NK-92 (cell line): ENCODE data around the gene BMERB1.

Experiments
- DNase-seq: peaks from one replicate; lab custom pipeline; 2025; ENCODE audit not compliant: unreplicated experiment; lab: John Stamatoyannopoulos, UW

The BMERB1 gene

DNA sequence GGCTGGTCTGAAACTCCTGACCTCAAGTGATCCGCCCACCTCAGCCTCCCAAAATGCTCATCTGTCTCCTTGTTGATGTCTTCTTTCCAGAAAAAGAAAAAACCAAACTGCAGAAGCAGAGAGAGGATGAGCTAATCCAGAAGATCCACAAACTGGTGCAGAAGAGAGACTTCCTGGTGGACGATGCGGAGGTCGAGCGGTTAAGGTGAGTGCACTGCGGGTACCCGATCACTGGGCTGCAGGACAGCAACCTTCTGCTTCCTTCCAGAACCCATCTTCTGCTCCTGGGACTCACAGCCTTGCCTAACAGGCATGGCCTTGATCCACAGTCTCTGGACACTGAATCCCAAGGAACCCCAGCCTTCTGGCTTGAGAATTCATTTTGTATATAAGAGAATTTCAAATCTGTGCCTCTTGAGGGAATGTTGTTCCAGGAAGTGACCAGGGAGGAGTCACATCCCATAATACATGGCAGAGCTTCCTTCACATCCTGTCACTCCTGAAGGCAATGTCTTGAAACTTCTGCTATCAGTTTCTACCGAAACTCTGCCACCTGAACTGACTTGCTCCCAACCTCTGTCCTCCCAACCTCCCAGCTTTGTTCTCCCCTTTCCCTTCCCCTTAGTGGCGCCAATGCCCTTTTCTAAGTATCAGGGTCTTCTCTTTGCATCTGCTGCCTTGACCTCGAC is 146.9 kb downstream of the BMERB1 start:
- no peak for DNase-seq

DNA sequence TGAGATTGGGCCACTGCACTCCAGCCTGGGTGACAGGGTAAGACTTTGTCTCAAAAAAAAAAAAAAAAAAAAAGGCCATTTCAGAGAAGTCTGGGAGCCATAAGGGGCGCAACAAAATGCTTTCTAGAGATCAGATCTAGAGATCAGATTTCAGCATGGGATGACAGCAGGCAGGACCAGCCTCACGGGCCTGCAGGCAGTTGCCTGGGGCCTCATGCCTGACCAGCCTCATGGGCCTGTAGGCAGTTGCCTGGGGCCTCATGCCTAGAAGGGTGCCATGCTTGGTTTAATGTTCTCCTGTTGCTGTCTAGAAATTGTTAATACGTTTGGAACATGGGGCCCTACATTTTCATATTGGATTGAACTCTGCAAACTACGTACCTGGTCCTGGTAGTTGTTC is 149.1 kb downstream of the BMERB1 start:
- DNase-seq = no peak

DNA sequence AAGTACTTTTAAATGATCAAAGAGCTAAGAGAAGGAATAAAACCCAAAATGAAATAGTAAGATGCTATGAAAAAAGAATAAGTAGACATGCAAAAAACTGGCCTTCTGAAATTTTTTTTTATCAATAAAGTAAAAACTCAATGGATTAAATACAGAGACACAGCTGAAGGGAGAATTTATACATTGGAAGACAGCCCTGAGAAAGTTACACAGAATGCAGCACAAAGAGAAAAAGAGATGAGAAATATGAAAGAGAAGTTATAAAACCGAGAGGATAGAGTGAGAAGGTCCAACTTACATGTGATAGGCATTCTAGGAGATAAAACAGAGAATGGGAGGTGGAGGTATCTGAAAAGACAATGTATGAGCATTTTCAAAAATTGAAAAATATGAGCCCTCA is 151.6 kb downstream of the BMERB1 start:
- DNase-seq = no peak

DNA sequence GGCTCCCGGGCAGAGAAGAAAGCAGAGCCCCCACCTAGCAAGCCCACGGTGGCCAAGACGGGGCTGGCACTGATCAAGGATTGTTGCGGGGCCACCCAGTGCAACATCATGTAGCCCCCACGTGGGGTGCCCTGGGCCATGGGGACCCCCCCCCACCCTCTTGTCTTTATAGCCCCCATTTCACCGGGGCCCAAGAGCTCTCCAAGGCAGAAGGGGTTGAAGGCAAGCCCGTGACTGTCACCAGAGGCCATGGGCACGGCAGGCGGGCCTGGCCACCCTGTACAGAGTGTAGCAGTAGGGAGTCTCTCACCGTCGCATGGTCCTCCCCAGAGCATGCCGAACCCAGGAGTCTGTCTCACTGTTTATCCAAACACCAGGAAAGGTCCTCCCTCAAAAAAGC is 152.3 kb downstream of the BMERB1 start:
- no peak for DNase-seq

DNA sequence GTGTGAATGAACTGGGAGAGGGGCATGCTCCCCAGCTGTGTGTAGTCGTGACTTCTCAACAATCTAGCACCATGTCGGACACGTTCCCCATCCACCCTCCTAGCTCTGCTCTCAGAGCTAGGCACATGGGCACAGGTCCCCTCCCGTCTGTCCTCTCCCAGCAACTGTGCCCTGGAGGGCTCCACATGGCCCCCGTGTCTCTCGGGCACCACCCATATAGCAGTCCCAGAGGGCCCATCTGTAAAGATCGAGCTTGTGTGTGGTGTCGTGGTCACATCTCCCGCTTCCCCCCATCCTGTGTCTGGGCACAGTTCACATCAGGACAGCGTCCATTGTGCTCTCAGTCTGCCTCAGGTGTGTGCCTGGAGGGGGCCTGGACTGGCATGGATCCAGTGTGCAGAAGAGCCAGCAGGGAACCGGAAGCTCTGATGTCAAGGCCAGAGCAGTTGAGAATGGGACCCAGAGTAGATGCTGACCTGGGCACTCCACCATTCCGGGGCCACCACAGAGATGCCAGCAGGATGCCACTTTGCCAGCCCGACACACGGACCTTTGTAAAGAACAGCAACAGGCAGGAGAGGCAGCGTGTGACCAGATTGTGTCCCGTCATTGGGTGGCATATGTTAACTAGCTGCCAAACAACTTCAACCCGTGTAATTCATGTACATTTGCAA is 152.9 kb downstream of the BMERB1 start:
- DNase-seq = no peak

DNA sequence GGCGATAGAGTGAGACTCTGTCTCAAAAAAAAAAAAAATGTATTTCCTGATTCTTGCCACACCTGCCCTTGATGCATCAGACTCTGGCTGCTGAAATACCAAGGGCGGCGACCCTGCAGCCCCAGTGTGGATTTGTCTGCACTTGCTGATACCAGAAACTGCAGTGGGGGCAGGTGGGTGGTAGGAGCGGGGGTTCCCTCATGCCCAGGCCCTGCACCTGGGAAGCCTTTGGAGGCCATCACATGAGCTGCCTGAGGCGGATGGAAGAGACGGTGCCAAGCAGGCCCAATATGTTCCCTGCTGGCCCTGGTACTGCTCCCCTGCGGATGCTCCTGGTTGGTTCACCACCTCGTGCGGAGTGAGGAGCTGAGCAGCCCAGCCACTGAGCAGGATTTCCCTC is 157.9 kb downstream of the BMERB1 start:
- DNase-seq = no peak

DNA sequence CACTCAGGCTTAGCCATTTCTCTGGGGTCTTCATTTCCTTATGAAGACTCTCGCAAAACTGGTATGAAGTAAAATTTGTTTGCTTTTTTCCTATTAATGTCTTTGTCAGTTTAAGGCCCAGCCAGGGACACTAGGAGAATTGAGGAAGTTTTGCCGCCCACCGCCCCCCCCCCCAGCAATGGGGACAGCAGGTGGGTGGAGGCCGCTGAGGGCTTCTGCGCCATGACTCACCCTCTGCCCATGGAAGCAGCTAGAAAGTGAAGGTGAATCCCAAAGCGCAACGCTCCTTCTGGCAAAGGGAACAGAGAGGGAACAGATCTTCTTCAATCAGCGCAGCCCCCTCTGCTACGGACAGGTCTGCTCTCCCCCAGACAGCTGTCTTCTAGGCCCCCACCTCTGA is 158.8 kb downstream of the BMERB1 start:
- no peak for DNase-seq

DNA sequence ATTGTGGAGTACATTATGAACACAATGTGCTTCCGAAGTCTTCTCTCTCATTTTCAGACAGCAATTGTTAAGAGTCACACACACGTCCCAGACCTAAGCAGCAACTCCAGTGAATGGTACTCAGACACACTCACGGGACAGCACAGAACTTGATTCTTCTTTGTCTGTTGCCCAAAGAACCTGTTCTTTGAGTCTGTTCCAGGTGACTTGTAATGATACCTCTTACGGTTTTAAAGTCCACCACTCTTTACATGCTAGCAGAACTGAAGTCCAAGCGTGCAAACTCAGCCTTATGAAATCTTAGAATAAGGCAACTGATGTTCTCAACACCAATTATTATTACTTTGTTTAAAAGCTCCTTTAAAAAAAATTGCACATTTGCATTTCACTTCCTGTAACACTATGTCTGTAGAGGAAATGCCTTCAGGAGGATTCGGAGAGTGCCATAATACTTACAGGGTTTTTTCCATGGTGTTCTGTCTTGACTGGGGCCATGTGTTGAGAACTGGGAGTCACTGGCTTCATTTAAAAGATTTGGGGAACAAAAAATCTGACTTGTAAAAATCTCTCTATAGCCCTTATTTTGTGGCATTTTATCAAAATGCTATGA is 160.4 kb downstream of the BMERB1 start:
- no peak for DNase-seq

DNA sequence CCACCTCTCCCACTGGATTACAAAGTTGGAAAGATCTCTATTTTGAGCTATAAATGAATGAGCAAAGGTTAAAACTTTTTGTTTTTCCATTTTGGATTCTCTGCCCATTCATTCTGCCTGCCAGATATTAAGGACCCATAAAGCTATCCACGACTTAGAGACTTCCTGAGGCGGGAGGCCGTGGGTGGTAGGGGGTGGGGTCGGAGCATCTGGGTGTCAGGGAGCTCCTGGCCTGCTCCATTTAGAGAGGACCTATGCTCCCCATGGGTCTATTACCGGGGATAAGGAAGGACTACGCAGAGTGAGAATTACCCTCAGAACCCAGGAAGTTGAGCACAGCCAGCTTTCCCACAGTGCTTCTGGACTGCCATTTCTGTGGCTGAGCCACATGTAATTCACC is 162.7 kb downstream of the BMERB1 start:
- no peak for DNase-seq

DNA sequence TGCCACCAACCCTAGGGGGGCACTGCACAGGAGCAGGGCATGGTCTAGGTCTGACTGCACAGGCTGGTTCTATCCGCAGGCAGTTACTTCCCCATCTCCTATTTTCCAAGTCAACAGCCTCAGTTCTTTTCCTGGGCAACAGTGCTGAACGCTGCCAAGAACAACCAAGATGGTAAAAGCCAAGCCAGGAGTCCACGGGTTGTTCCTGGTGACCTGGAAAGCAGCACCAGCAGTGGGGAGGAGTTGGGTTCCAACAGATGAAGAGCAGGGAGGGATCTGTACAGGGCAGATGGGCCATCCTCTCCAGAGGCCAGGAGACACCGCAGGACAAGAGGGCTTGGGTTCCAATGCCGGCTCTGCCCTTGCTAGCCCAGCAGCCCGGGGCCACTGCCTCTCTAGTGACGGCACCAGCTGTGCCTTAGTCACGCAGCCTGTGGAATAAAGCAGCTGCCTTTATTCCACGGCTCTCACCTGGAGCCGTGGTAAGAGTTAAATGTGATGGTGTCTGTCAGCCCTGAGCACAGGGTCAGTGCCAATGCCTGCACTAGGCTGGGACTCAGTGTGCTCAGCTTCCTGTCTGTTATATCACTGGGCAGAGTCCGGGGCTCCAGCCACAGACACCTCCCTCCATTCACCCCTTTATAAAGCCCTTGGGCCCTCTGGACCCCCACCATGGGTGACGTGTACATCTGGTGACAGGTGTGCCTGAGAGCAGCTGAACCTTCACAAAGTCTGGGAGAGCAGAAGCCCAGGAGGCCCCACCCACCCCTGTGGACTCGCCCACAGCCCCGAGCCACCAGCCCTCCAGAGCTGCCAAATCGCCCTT is 163.6 kb downstream of the BMERB1 start:
- no peak for DNase-seq

DNA sequence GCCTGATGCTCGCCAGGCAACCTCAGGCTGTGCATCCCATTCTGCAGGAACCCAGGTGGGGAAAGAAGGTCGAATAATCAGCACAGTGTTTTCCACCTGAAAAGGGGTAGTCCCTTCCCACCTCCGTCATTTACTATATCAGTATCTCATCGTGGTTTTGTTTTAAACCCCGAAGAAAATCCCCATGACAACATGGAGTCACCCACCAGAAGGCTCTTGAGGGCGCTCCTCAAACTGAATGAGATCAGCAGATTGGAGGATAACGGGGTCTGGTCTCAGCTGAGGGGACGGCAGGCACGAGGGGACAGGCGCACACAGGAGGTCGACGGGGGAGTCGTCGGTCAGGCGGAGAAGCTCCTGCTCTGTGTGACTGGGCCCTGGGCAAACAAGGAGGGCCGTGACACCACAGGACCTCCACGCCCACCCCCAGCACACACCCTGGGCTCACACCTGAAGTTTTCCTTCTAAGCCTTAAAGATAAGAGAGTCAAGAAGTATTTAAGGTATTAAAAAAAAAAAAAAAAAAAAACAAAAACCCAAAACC is 164.3 kb downstream of the BMERB1 start:
- DNase-seq = no peak

DNA sequence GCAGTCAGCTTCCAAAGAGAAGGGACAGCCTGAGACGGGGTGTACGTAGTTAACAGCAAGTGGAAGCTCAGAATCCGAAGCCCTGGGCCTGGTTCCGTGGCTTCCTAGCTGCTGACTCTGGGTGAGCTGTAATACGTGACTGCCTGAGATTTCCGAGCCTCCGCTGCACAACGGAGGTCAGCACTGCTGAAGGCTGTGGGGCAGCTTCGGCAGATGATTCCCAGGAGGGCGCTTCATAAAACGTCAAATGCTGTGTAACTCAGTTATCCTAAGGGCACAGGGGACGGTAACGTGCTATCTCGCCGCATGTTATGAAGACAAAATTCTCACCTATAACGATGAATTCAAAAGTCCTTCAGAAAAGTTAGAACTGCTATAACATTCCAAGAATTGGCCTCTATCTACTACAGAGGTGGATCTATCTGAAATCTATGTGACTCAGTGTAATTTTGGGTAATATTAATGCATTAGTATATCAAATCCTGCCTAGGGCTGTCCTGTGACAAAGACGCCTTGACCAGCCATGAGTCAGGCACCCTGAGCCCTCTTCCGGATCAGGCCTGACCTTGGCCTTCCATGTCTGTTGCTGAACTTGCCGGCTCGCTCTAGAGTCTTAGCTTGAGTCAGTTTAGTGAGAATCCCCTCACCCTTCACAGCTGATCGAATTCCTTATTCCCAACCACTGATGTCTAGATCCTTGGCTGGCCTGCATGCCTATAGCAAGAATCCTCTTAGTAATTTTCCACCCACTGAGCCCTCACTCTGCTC is 165.1 kb downstream of the BMERB1 start:
- DNase-seq = no peak

DNA sequence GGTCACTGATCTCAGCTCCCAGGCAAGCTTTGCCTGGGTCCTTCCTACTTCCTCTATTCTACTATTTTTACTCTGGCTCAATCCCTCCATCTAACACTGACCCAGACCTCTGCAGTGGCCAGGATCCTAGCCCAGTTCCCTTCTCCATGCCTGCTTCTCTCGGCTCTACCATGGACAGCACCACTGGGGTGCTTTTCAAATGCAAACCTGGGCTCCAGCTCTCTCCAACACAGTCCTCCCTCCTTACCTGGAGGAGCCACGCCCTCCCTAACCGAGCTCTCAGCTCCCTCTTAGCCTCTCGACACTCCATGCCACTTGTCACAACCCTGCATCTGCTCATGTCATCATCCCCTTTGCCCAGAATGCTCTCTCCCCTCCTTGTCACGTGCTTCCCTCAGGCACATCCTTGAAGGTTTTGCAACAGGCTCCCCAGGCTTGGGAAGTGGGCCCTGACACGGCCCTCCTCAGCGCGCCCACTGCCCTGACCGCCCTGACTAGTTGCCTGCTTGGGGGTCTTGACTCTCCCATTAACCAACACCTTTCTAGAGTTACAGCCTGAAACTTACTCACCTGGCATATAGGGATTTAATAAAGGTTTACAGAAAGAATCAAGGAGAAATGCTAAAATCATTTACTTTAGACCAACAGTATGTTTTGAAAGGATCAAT is 167.0 kb downstream of the BMERB1 start:
- no peak for DNase-seq

DNA sequence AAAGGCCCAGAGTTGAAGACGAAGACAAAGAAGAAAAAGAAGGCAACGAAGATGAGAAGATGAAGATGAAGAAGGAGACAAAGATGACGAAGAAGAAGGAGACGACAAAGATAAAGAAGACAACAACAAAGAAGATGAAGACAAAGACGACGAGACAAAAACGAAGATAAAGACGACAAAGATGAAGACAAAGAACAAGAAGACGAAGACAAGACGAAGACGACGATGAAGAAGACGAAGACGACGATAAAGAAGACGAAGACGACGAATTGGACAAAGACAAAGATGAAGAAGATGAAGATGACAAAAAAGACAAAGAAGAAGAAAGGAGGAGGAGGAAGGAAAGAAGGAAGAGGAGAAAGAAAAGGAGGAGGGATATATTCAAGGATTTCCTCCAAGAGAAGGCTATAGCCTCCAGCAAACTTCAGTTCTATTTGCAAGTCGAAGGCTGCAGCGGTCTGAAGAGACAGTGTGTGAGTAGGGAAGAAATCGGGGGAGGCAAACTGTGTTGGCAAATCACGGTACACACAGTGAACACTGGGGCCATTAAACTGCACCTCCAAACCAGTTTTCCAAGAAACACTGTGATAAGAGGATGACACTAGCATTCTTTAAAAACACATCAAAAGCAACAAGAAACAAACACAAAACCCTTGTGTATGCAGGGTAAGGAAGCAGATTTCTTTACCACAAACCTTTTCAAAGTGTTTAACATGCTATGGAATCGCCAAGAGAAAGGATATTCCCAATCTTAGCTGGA is 168.1 kb downstream of the BMERB1 start:
- DNase-seq = no peak

DNA sequence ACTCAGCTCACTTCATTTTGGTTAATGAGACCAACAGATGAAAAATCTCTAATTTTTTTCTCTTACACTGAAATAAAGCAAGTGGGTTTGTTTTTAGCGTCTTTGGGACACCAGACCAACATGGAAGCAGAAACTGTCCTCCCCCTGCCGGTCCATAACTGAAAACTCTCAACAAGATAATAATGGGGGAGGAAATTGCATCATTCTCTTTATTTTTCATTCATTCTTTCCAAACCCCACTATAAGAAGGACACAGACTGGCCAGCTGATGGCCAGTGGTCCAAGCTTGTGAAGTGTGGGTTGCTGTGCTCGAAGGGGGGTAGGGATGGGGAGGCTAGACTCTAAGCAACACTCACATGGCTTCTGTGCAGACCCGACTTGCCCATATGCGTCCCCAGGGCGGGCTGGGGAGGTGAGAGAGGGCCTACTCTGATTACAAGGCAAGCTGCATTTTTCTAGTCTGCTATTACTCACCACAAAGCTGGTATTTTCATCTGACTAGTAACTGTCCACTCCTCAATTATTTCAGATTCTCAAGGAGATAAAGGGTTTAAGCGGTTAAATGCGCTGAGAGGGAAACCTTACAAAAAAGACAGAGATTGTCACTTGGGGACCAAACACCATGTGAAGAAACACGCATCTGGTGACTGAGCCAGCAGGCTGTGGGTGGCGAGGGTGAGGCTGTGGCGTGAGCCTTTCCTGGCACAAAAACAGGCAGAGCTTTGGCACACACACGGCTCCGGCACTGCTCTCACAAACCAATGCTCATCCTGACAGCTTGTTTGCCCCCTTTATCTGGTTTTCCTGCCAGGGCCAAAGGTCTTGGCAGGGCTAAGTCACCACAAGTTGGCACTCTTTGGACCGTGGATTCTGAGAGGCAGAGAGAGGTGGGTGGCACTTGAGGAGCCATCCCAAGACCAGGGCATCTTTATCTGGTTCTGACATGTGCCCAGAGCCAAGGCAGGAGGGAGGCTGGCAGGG is 170.4 kb downstream of the BMERB1 start:
- no peak for DNase-seq

DNA sequence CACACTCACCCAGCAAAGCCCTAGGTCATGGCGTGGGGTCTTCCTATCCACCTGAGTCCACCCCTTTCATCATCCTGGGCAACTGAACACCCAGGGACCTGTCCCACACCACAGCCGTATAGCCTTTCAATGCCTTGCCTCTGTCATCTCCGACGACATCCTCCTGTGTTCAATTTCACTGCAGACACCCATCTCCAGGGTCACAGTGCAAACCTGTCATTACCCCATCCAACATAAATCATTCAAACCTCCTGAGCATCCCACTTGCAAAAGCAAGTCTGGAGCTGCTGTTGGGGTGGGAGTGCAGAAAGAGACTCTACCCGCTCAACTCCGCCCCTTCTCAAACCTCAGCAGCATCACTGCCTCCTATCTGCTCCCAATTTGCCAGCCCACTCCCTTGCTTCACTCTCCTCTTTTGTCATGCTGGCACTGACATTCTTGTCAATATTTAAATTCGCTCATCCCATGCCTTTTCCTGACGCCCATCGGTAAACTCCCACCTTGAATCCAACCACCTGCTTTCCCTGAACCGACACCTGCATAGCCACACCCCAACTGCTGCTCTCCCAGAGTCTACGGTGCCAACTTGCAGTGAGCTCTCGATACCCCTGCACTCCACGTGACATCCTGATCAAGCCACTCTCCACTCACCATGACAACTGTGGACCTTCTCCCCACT is 171.6 kb downstream of the BMERB1 start:
- DNase-seq = no peak

DNA sequence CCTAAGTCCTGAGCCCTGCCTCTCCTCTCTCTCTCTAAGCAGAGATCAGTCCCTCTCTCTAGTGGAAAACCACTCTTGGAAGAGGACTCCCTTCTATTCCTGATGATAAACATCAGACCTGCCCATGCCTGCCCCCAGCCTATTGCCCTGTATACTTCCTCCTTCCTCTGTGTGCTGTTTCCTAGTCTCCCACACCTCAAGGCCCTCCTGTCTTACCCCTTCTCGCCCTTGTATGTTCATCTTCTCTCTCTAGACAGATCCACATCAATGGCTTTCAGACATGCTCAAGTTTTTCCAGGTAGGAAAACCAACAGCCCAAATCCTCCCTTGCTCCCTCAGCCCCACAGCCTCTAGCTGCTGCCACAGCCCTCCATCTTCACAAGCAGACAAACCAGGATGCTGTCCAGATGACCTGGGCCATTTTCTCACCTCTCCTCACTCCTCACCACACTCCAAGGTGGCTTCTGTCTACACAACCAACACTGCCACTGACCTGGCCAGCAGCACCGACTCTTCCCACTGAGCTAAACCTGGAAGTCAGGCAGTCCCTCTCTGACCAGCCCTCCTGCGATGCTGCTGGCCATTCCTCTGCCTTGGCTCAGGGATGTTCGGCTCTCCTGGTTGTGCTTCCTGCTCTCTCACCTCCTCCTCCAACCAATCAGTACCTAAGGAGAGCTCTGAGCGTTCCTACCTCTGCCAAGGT is 172.3 kb downstream of the BMERB1 start:
- no peak for DNase-seq
